Right ventricle myocardium superior (tissue), 1 donor: ENCODE measurements around the gene SCN2B. TPM values are rescaled to one million over a fixed set of nuclear protein-coding genes. Genes with fewer than 3 reads are reported as not detected.

ENCODE experiments used
- ATAC-seq: fragments of 200-7000 bp; cut with Tn5 transposase; one replicate; pipeline ENCODE4 v1.9.1; 2020; ENCODE audit warnings: mild to moderate bottlenecking; ENCODE audit not compliant: poor library complexity
- DNase-seq: peaks from one replicate; pipeline ENCODE4 v3.0.0-alpha.2; 2020
- intact Hi-C: fragments of 100-400 bp; cut with DNase I; formaldehyde crosslinking; loops from one replicate; pipeline ENCODE4 v1.11.2; 2022
- total RNA-seq: library from RNA; stranded (reverse); fragmentation: NEBNext Ultra II Directional; extraction: Animal tissue kit (Norgen Biotek cat#: 25700); gene quantifications from one replicate; pipeline ENCODE4 v1.2.1, GENCODE V29; 2021
- donor health status: DM: no; HTN: yes; CAD: no; lungs with severe emphysema.

SCN2B gene
- total RNA-seq, 1 donor from 2014 or later, result 17.6 TPM

GRCh38 chr11:118162846-118163245 is 13.6 kb downstream of the SCN2B start:
- ATAC-seq, result no peak
- intact Hi-C loops, result no loop called here
- no peak for DNase-seq

- intact Hi-C loops, result no loop called here
- DNase-seq, result peak; percentile 3
- no peak for ATAC-seq
These were observed 14.7 kb downstream of the SCN2B start for GRCh38 chr11:118161786-118162185.

GRCh38 chr11:118157186-118157895 is 19.1 kb downstream of the SCN2B start:
- intact Hi-C loops, result no loop called here
- ATAC-seq (no peak), DNase-seq (peak; percentile 20)

GRCh38 chr11:118156531-118157185 is 19.8 kb downstream of the SCN2B start:
- no peak for DNase-seq
- intact Hi-C loops, result no loop called here
- ATAC-seq, result peak; percentile 45

GRCh38 chr11:118155776-118156530 is 20.5 kb downstream of the SCN2B start:
- intact Hi-C loops, result no loop called here
- no peak for DNase-seq
- no peak for ATAC-seq

GRCh38 chr11:118154641-118155040 is 21.8 kb downstream of the SCN2B start:
- intact Hi-C loops, result no loop called here
- ATAC-seq, result no peak
- DNase-seq, result no peak

GRCh38 chr11:118153976-118154375 is 22.5 kb downstream of the SCN2B start:
- no peak for ATAC-seq
- intact Hi-C loops, result no loop called here
- DNase-seq, result no peak

- intact Hi-C loops, result no loop called here
- DNase-seq (no peak), ATAC-seq (no peak)
These were observed 22.9 kb downstream of the SCN2B start for GRCh38 chr11:118153516-118153915.

GRCh38 chr11:118152552-118153471 is 23.6 kb downstream of the SCN2B start, which contains the start of gene SCN4B:
Gene SCN4B, minus strand, starts transcription at chr11:118152823. Its CDS starts 150 bp downstream, at chr11:118152673.
- ATAC-seq (peak; percentile 84), DNase-seq (peak; percentile 79)
- intact Hi-C loops, result no loop called here

GRCh38 chr11:118152020-118152551 is 24.4 kb downstream of the SCN2B start:
- intact Hi-C loops, result no loop called here
- ATAC-seq (no peak), DNase-seq (no peak)

GRCh38 chr11:118151431-118151830 is 25.0 kb downstream of the SCN2B start:
- intact Hi-C loops, result no loop called here
- DNase-seq, result no peak
- no peak for ATAC-seq

- ATAC-seq, result no peak
- intact Hi-C loops, result loop anchor here (5.0 kb wide), 2 partner anchors 143 to 162 kb away; partner anchors contain the start of gene IL10RA
- no peak for DNase-seq
These were observed 26.9 kb downstream of the SCN2B start for GRCh38 chr11:118149493-118149892.

- DNase-seq, result peak; percentile 35
- intact Hi-C loops, result loop anchor here (5.0 kb wide), 2 partner anchors 143 to 162 kb away; partner anchors contain the start of gene IL10RA
- no peak for ATAC-seq
These were observed 27.6 kb downstream of the SCN2B start for GRCh38 chr11:118148856-118149255.

GRCh38 chr11:118148240-118148639 is 28.2 kb downstream of the SCN2B start:
- DNase-seq (peak; percentile 41), ATAC-seq (no peak)
- intact Hi-C loops, result loop anchor here (5.0 kb wide), 2 partner anchors 144 to 161 kb away; partner anchors contain the start of gene IL10RA

- DNase-seq (peak; percentile 9), ATAC-seq (no peak)
- intact Hi-C loops, result loop anchor here (5.0 kb wide), 2 partner anchors 145 to 160 kb away; partner anchors contain the start of gene IL10RA
These were observed 28.9 kb downstream of the SCN2B start for GRCh38 chr11:118147502-118147901.

- no peak for DNase-seq
- no peak for ATAC-seq
- intact Hi-C loops, result loop anchor here (5.0 kb wide), 2 partner anchors 146 to 159 kb away; partner anchors contain the start of gene IL10RA
These were observed 29.9 kb downstream of the SCN2B start for GRCh38 chr11:118146554-118146953.

GRCh38 chr11:118145285-118146227 is 30.9 kb downstream of the SCN2B start:
- intact Hi-C loops, result loop anchor here (5.0 kb wide), 2 partner anchors 147 to 158 kb away; partner anchors contain the start of gene IL10RA
- peak; percentile 92 for ATAC-seq
- DNase-seq, result peak; percentile 91
